Measurements from ENCODE around the gene CST9. TPM values are rescaled to one million over a fixed set of nuclear protein-coding genes. Genes with fewer than 3 reads are reported as not detected.

Gene CST9
- total and polyA plus RNA-seq, 2 of the 13 experiments (the other 11 are each of a cell fraction or from before 2014, with no cell fraction given), result 0.07 TPM; not detected in 1

DNA sequence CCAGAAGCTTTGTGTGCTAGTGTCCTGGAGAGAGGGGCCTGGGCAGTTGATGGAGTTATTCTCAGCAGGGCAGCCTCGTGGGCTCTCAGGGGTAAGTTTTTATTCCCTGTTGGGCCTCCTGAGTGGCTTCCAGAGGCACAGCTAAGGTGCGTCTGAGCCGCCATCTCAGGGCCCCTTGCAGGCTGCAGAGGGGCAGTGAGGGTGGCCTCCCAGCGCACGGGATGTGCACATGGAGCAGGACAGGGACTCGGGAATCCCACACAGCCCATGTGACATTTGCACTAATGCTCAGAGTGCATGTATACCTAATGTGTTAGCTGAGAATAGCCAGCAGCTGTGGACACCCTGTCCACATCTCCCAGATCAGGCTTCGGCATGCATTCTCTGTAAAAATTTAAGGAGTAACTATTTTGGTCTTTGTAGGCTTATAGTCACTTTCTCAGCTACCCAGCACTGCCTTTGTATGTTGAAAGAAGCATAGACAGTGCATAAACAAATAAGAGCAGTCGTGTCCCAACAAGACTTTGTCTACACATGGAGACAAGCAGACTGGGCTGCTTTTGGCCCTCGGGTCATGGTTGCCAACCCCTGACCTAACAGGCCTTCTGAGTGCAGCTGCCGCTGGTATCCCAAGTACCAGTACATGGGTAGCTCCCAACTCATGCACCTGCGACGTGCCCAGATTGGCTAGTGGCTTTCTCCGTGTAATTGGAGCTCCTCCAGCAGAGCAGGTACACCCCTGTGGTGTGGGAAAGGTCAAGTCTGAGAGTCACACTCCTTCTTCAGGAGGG lies 18.8 kb downstream of the CST9 start (continued):
- TF ChIP-seq, protein P1, sequence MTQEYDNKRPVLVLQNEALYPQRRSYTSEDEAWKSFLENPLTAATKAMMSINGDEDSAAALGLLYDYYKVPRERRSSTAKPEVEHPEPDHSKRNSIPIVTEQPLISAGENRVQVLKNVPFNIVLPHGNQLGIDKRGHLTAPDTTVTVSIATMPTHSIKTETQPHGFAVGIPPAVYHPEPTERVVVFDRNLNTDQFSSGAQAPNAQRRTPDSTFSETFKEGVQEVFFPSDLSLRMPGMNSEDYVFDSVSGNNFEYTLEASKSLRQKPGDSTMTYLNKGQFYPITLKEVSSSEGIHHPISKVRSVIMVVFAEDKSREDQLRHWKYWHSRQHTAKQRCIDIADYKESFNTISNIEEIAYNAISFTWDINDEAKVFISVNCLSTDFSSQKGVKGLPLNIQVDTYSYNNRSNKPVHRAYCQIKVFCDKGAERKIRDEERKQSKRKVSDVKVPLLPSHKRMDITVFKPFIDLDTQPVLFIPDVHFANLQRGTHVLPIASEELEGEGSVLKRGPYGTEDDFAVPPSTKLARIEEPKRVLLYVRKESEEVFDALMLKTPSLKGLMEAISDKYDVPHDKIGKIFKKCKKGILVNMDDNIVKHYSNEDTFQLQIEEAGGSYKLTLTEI (CRISPR knock-in tag; conservative IDR thresholded peaks at IDR 0.05), result no peak
- TF ChIP-seq, protein P2, sequence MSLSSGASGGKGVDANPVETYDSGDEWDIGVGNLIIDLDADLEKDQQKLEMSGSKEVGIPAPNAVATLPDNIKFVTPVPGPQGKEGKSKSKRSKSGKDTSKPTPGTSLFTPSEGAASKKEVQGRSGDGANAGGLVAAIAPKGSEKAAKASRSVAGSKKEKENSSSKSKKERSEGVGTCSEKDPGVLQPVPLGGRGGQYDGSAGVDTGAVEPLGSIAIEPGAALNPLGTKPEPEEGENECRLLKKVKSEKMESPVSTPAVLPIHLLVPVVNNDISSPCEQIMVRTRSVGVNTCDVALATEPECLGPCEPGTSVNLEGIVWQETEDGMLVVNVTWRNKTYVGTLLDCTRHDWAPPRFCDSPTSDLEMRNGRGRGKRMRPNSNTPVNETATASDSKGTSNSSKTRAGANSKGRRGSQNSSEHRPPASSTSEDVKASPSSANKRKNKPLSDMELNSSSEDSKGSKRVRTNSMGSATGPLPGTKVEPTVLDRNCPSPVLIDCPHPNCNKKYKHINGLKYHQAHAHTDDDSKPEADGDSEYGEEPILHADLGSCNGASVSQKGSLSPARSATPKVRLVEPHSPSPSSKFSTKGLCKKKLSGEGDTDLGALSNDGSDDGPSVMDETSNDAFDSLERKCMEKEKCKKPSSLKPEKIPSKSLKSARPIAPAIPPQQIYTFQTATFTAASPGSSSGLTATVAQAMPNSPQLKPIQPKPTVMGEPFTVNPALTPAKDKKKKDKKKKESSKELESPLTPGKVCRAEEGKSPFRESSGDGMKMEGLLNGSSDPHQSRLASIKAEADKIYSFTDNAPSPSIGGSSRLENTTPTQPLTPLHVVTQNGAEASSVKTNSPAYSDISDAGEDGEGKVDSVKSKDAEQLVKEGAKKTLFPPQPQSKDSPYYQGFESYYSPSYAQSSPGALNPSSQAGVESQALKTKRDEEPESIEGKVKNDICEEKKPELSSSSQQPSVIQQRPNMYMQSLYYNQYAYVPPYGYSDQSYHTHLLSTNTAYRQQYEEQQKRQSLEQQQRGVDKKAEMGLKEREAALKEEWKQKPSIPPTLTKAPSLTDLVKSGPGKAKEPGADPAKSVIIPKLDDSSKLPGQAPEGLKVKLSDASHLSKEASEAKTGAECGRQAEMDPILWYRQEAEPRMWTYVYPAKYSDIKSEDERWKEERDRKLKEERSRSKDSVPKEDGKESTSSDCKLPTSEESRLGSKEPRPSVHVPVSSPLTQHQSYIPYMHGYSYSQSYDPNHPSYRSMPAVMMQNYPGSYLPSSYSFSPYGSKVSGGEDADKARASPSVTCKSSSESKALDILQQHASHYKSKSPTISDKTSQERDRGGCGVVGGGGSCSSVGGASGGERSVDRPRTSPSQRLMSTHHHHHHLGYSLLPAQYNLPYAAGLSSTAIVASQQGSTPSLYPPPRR (CRISPR knock-in tag; IDR thresholded peaks at IDR 0.05; ENCODE audit: borderline replicate concordance), result peak; percentile 54
- TF ChIP-seq, protein P3, sequence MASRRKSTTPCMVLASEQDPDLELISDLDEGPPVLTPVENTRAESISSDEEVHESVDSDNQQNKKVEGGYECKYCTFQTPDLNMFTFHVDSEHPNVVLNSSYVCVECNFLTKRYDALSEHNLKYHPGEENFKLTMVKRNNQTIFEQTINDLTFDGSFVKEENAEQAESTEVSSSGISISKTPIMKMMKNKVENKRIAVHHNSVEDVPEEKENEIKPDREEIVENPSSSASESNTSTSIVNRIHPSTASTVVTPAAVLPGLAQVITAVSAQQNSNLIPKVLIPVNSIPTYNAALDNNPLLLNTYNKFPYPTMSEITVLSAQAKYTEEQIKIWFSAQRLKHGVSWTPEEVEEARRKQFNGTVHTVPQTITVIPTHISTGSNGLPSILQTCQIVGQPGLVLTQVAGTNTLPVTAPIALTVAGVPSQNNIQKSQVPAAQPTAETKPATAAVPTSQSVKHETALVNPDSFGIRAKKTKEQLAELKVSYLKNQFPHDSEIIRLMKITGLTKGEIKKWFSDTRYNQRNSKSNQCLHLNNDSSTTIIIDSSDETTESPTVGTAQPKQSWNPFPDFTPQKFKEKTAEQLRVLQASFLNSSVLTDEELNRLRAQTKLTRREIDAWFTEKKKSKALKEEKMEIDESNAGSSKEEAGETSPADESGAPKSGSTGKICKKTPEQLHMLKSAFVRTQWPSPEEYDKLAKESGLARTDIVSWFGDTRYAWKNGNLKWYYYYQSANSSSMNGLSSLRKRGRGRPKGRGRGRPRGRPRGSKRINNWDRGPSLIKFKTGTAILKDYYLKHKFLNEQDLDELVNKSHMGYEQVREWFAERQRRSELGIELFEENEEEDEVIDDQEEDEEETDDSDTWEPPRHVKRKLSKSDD (CRISPR knock-in tag; IDR thresholded peaks at IDR 0.05; ENCODE audit: low read depth), result peak; percentile 21; the same call in 1 of the 2 replicates
- TF ChIP-seq ZSCAN21 (CRISPR knock-in tag; IDR thresholded peaks at IDR 0.05; ENCODE audit: borderline replicate concordance), result peak; percentile 87
- TF ChIP-seq TP53 (CRISPR knock-in tag; conservative IDR thresholded peaks at IDR 0.05), result peak; percentile 76
- TF ChIP-seq, protein P4, sequence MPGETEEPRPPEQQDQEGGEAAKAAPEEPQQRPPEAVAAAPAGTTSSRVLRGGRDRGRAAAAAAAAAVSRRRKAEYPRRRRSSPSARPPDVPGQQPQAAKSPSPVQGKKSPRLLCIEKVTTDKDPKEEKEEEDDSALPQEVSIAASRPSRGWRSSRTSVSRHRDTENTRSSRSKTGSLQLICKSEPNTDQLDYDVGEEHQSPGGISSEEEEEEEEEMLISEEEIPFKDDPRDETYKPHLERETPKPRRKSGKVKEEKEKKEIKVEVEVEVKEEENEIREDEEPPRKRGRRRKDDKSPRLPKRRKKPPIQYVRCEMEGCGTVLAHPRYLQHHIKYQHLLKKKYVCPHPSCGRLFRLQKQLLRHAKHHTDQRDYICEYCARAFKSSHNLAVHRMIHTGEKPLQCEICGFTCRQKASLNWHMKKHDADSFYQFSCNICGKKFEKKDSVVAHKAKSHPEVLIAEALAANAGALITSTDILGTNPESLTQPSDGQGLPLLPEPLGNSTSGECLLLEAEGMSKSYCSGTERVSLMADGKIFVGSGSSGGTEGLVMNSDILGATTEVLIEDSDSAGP (CRISPR knock-in tag; IDR thresholded peaks at IDR 0.05; ENCODE audit: borderline replicate concordance), result 0 out of 2 replicates have a peak, but pooled peaks have one; percentile 44
- TF ChIP-seq SP1 (IDR thresholded peaks at IDR 0.05), result no peak
- TF ChIP-seq SP1 (CRISPR knock-in tag; IDR thresholded peaks at IDR 0.05), result no peak
- TF ChIP-seq, protein P5, sequence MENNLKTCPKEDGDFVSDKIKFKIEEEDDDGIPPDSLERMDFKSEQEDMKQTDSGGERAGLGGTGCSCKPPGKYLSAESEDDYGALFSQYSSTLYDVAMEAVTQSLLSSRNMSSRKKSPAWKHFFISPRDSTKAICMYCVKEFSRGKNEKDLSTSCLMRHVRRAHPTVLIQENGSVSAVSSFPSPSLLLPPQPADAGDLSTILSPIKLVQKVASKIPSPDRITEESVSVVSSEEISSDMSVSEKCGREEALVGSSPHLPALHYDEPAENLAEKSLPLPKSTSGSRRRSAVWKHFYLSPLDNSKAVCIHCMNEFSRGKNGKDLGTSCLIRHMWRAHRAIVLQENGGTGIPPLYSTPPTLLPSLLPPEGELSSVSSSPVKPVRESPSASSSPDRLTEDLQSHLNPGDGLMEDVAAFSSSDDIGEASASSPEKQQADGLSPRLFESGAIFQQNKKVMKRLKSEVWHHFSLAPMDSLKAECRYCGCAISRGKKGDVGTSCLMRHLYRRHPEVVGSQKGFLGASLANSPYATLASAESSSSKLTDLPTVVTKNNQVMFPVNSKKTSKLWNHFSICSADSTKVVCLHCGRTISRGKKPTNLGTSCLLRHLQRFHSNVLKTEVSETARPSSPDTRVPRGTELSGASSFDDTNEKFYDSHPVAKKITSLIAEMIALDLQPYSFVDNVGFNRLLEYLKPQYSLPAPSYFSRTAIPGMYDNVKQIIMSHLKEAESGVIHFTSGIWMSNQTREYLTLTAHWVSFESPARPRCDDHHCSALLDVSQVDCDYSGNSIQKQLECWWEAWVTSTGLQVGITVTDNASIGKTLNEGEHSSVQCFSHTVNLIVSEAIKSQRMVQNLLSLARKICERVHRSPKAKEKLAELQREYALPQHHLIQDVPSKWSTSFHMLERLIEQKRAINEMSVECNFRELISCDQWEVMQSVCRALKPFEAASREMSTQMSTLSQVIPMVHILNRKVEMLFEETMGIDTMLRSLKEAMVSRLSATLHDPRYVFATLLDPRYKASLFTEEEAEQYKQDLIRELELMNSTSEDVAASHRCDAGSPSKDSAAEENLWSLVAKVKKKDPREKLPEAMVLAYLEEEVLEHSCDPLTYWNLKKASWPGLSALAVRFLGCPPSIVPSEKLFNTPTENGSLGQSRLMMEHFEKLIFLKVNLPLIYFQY (CRISPR knock-in tag; IDR thresholded peaks at IDR 0.05; ENCODE audit: borderline replicate concordance), result no peak
- TF ChIP-seq, protein P6, sequence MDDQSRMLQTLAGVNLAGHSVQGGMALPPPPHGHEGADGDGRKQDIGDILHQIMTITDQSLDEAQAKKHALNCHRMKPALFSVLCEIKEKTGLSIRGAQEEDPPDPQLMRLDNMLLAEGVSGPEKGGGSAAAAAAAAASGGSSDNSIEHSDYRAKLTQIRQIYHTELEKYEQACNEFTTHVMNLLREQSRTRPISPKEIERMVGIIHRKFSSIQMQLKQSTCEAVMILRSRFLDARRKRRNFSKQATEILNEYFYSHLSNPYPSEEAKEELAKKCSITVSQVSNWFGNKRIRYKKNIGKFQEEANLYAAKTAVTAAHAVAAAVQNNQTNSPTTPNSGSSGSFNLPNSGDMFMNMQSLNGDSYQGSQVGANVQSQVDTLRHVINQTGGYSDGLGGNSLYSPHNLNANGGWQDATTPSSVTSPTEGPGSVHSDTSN (CRISPR knock-in tag; IDR thresholded peaks at IDR 0.05; ENCODE audit: borderline replicate concordance), result no peak

Measured in HepG2 (cell line).